GM12865 (cell line): ENCODE measurements around the gene LRIG1.

ENCODE experiments used
- DNase-seq: peaks from one replicate; pipeline ENCODE4 v3.0.0; 2010; ENCODE audit warnings: low read depth
- H3K4me3 ChIP-seq: 2 replicates; pipeline ENCODE4 v1.5.1; 2011; ENCODE audit warnings: mild to moderate bottlenecking, low read depth, low read length, control low read depth
- CTCF ChIP-seq: IDR thresholded peaks from 2 replicates; pipeline ENCODE4 v1.5.1; 2011; ENCODE audit warnings: low read length, control low read depth, low read depth, inconsistent platforms; ENCODE audit not compliant: insufficient read depth; ENCODE audit errors: missing control alignments

Gene LRIG1

GRCh38 chr3:66500576-66501482 lies at the start of gene LRIG1:
Gene LRIG1, minus strand, starts transcription at chr3:66501022. Its CDS starts 615 bp downstream, at chr3:66500407.
- peak within 1 kb of the TSS; percentile 89 for H3K4me3 ChIP-seq
- DNase-seq: peak; percentile 99
- no peak for TF ChIP-seq CTCF

- DNase-seq: no peak
- H3K4me3 ChIP-seq: no peak overlapping the region
- TF ChIP-seq CTCF: no peak
Measured at GRCh38 chr3:66544619-66545429, 44.0 kb upstream of the LRIG1 start.

- no peak for TF ChIP-seq CTCF
- no peak overlapping the region for H3K4me3 ChIP-seq
Measured at GRCh38 chr3:66542153-66542552, 41.3 kb upstream of the LRIG1 start.

GRCh38 chr3:66539466-66539989 lies 38.7 kb upstream of the LRIG1 start:
- no peak for DNase-seq
- H3K4me3 ChIP-seq: no peak overlapping the region
- no peak for TF ChIP-seq CTCF

More at GRCh38 chr3:66542153-66542552, 41.3 kb upstream of the LRIG1 start:
- no peak for DNase-seq

- no peak for TF ChIP-seq CTCF
Measured at GRCh38 chr3:66538390-66538789, 37.6 kb upstream of the LRIG1 start.

GRCh38 chr3:66537735-66538134 lies 36.9 kb upstream of the LRIG1 start:
- H3K4me3 ChIP-seq: no peak overlapping the region
- TF ChIP-seq CTCF: no peak
- DNase-seq: no peak

More at GRCh38 chr3:66538390-66538789, 37.6 kb upstream of the LRIG1 start:
- DNase-seq: no peak
- no peak overlapping the region for H3K4me3 ChIP-seq
